Right ventricle myocardium superior (tissue), 1 donor: ENCODE results near the gene FRS3. TPM values are rescaled to one million over a fixed set of nuclear protein-coding genes. Genes with fewer than 3 reads are reported as not detected.
A peak's percentile ranks its signal among the peaks of the same experiment; 100 is the strongest.
"Not testable (repeated sequence)": the region's sequence is repeated elsewhere in the genome, so short reads cannot be mapped to it uniquely, and the experiment has no call there.

Source experiments
- ATAC-seq: fragments of 200-7000 bp; cut with Tn5 transposase; one replicate; pipeline ENCODE4 v1.9.1; 2020; ENCODE audit warnings: mild to moderate bottlenecking; ENCODE audit not compliant: poor library complexity
- DNase-seq: peaks from one replicate; pipeline ENCODE4 v3.0.0-alpha.2; 2020
- intact Hi-C: fragments of 100-400 bp; cut with DNase I; formaldehyde crosslinking; loops from one replicate; pipeline ENCODE4 v1.11.2; 2022
- total RNA-seq: library from RNA; stranded (reverse); fragmentation: NEBNext Ultra II Directional; extraction: Animal tissue kit (Norgen Biotek cat#: 25700); gene quantifications from one replicate; pipeline ENCODE4 v1.2.1, GENCODE V29; 2021
- donor health status: DM: no; HTN: yes; CAD: no; lungs with severe emphysema.

The FRS3 gene
- total RNA-seq, 1 donor from 2014 or later = 4.8 TPM

- intact Hi-C loops = loop anchor here (5.0 to 10.0 kb wide), 3 partner anchors 173 to 387 kb away; no protein-coding TSS in a partner anchor
- no peak for DNase-seq
- ATAC-seq = no peak
Observed at GRCh38 chr6:41777551-41778285, 2.0 kb downstream of the FRS3 start.

- intact Hi-C loops = loop anchor here (5.0 to 10.0 kb wide), 3 partner anchors 171 to 389 kb away; no protein-coding TSS in a partner anchor
- no peak for ATAC-seq
Observed at GRCh38 chr6:41775293-41775882, 4.3 kb downstream of the FRS3 start.

GRCh38 chr6:41774841-41775240 lies 4.9 kb downstream of the FRS3 start:
- DNase-seq = peak; percentile 26
- no peak for ATAC-seq
- intact Hi-C loops = loop anchor here (5.0 to 10.0 kb wide), 3 partner anchors 170 to 390 kb away; no protein-coding TSS in a partner anchor

More at GRCh38 chr6:41775293-41775882, 4.3 kb downstream of the FRS3 start:
- DNase-seq = peak; percentile 30

GRCh38 chr6:41771058-41771983 lies 8.4 kb downstream of the FRS3 start:
- no peak for ATAC-seq
- intact Hi-C loops = loop anchor here (10.0 kb wide), 2 partner anchors 167 to 393 kb away; no protein-coding TSS in a partner anchor
- peak; percentile 31 for DNase-seq

- ATAC-seq (no peak), DNase-seq (peak; percentile 36)
- intact Hi-C loops = loop anchor here (10.0 kb wide), 2 partner anchors 166 to 394 kb away; no protein-coding TSS in a partner anchor
Observed at GRCh38 chr6:41770381-41771057, 9.2 kb downstream of the FRS3 start.

- intact Hi-C loops = no loop called here
- ATAC-seq (no peak), DNase-seq (peak; percentile 9)
Observed at GRCh38 chr6:41769376-41769775, 10.3 kb downstream of the FRS3 start.

- intact Hi-C loops = no loop called here
- DNase-seq = peak; percentile 36
- ATAC-seq = peak; percentile 6
Observed at GRCh38 chr6:41768545-41769308, 11.0 kb downstream of the FRS3 start.

GRCh38 chr6:41767112-41767833 lies 12.4 kb downstream of the FRS3 start:
- peak; percentile 57 for DNase-seq
- peak; percentile 86 for ATAC-seq
- intact Hi-C loops = no loop called here

GRCh38 chr6:41766043-41766664 lies 13.5 kb downstream of the FRS3 start:
- peak; percentile 4 for DNase-seq
- intact Hi-C loops, ATAC-seq: not testable (repeated sequence)

GRCh38 chr6:41763470-41763869 lies 16.2 kb downstream of the FRS3 start:
- DNase-seq = no peak
- no peak for ATAC-seq
- intact Hi-C loops = no loop called here

GRCh38 chr6:41759905-41760579 lies 19.7 kb downstream of the FRS3 start:
- DNase-seq (no peak), ATAC-seq (no peak)
- intact Hi-C loops = no loop called here

- intact Hi-C loops = no loop called here
- no peak for ATAC-seq
- no peak for DNase-seq
Observed at GRCh38 chr6:41759106-41759904, 20.4 kb downstream of the FRS3 start.

- DNase-seq = no peak
- intact Hi-C loops = no loop called here
- no peak for ATAC-seq
Observed at GRCh38 chr6:41758641-41759035, 21.1 kb downstream of the FRS3 start.

GRCh38 chr6:41757931-41758640 lies 21.6 kb downstream of the FRS3 start:
- DNase-seq (no peak), ATAC-seq (no peak)
- intact Hi-C loops = no loop called here

GRCh38 chr6:41757271-41757670 lies 22.4 kb downstream of the FRS3 start:
- no peak for ATAC-seq
- intact Hi-C loops = no loop called here
- no peak for DNase-seq
